ENCODE data around the gene GUCA2A.

GRCh38 chr1:42168391-42168670 is 3.8 kb upstream of the GUCA2A start:
- TF ChIP-seq, protein P1, sequence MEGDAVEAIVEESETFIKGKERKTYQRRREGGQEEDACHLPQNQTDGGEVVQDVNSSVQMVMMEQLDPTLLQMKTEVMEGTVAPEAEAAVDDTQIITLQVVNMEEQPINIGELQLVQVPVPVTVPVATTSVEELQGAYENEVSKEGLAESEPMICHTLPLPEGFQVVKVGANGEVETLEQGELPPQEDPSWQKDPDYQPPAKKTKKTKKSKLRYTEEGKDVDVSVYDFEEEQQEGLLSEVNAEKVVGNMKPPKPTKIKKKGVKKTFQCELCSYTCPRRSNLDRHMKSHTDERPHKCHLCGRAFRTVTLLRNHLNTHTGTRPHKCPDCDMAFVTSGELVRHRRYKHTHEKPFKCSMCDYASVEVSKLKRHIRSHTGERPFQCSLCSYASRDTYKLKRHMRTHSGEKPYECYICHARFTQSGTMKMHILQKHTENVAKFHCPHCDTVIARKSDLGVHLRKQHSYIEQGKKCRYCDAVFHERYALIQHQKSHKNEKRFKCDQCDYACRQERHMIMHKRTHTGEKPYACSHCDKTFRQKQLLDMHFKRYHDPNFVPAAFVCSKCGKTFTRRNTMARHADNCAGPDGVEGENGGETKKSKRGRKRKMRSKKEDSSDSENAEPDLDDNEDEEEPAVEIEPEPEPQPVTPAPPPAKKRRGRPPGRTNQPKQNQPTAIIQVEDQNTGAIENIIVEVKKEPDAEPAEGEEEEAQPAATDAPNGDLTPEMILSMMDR (conservative IDR thresholded peaks at IDR 0.05; ENCODE audit: low read depth, low read length) = no peak
- TF ChIP-seq SMC3 (IDR thresholded peaks at IDR 0.05; ENCODE audit: low read depth, low read length) (no peak), RAD21 (IDR thresholded peaks at IDR 0.05; ENCODE audit: low read length) (no peak), RCOR1 (IDR thresholded peaks at IDR 0.05; ENCODE audit: insufficient replicate concordance, low read length) (no peak)

Data from IMR-90 (cell line).